ENCODE measurements around the gene MED14. TPM values are rescaled to one million over a fixed set of nuclear protein-coding genes. Genes with fewer than 3 reads are reported as not detected.

MED14 gene
- total RNA-seq, 1 experiment from 2014 or later = 136 TPM

GRCh38 chrX:40719731-40720130, 15.6 kb downstream of the MED14 start:
- Histone ChIP-seq H2AFZ (ENCODE audit: low read length) (no peak overlapping the region), H4K91ac (ENCODE audit: insufficient read length, low read depth, low read length) (no peak overlapping the region), H2BK12ac (ENCODE audit: insufficient read length, low read depth, low read length) (no peak overlapping the region), H2AK5ac (ENCODE audit: insufficient read length, low read length) (no peak overlapping the region), H3K4me1 (ENCODE audit: insufficient read depth, low read length) (no peaks in the 10 kb centered on the region), H2BK20ac (ENCODE audit: low read depth, low read length, poor library complexity, severe bottlenecking) (no peak overlapping the region), H3K4ac (ENCODE audit: low read depth, low read length) (no peak overlapping the region), H2BK15ac (ENCODE audit: low read depth, low read length) (no peak overlapping the region), H3K79me1 (ENCODE audit: insufficient read depth, low read depth, low read length, poor library complexity, severe bottlenecking) (no peaks in the 10 kb centered on the region), H3K27ac (ENCODE audit: insufficient read length, low read depth, low read length) (no peak overlapping the region), H3K9me3 (ENCODE audit: control insufficient read depth, low read depth, low read length) (no peaks in the 10 kb centered on the region), H3K23me2 (ENCODE audit: insufficient read length, low read depth, low read length, poor library complexity, severe bottlenecking) (no peaks in the 10 kb centered on the region), H4K20me1 (ENCODE audit: control insufficient read depth, insufficient read depth, insufficient read length) (no peaks in the 10 kb centered on the region), H3K14ac (ENCODE audit: insufficient read depth, low read length) (no peak overlapping the region), H4K8ac (replicated peaks; ENCODE audit: insufficient read length, low read depth, low read length) (no peak overlapping the region), H2BK5ac (ENCODE audit: insufficient read length, low read length) (no peak overlapping the region), H3K56ac (ENCODE audit: insufficient read length, low read depth, low read length) (no peak overlapping the region), H4K5ac (ENCODE audit: insufficient read length, low read depth, low read length) (no peak overlapping the region), H2BK120ac (ENCODE audit: low read depth, low read length, poor library complexity, severe bottlenecking) (no peak overlapping the region), H3K18ac (ENCODE audit: insufficient read length, low read depth, low read length) (no peak overlapping the region), H3K9ac (ENCODE audit: extremely low read depth, insufficient read length, low read length) (no peak overlapping the region), H3K79me2 (ENCODE audit: insufficient read depth, low read length) (peaks cover 16% of the 10 kb centered on the region; the same call in 1 of the 2 replicates), H3K23ac (ENCODE audit: insufficient read length, low read depth, low read length) (no peak overlapping the region), H3T11ph (ENCODE audit: low read length) (no peak overlapping the region), H3K4me2 (ENCODE audit: insufficient read depth, insufficient read length, low read length) (no peak overlapping the region), H3K27me3 (ENCODE audit: insufficient read depth, low read length) (no peaks in the 10 kb centered on the region)
- Mint-ChIP-seq H3K27me3 (ENCODE audit: low read depth) (no peaks in the 10 kb centered on the region), H3K36me3 (ENCODE audit: insufficient read depth in 1 of 3, low read depth in 3 of 3) (peaks cover 39 to 78% (median 72%) of the 10 kb centered on the region in 3 experiments), H3K4me1 (peaks cover 14 to 26% of the 10 kb centered on the region in 2 experiments), H3K4me3 (no peak overlapping the region), H3K27ac (no peak overlapping the region; a peak in 1 of 7 replicates), H3K9me3 (peaks cover 53 to 59% of the 10 kb centered on the region in 2 experiments)
- no peak for DNase-seq
- TF ChIP-seq CTCF (conservative IDR thresholded peaks at IDR 0.05) = no peak

Data from H9 (cell line).